B cell (primary cell): ENCODE measurements around the gene NAB2.

ENCODE experiments used
- CTCF ChIP-seq: fragments of 200-600 bp; IDR thresholded peaks from one replicate; pipeline ENCODE4 v1.8.0; 2022; ENCODE audit warnings: antibody characterized with exemption, mild to moderate bottlenecking
- EZH2 ChIP-seq: IDR thresholded peaks from 2 replicates; pipeline ENCODE4 v1.6.1; 2012; ENCODE audit warnings: borderline replicate concordance, low read depth, mild to moderate bottlenecking, moderate library complexity, low read length; ENCODE audit not compliant: insufficient read depth, poor library complexity, severe bottlenecking

DNA sequence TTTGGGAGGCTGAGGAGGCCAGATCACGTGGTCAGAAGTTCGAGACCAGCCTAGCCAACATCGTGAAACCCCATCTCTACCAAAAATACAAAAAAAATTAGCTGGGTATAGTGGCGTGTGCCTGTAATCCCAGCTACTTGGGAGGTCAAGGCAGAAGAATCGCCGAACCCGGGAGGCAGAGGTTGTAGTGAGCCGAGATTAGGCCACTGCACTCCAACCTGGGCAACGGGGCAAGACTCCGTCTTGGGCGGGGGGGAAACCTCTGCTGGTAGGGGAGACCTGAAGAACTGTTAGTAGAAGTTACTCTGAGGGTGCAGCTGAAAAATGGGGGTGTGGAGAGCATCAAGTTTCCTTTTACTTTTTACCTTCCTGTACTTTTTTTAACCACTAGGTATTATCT, 37.1 kb downstream of the NAB2 start:
- TF ChIP-seq CTCF (no peak), EZH2 (no peak)
